ENCODE results near the gene TNXB.
"Not testable (repeated sequence)": the region's sequence is repeated elsewhere in the genome, so short reads cannot be mapped to it uniquely, and the experiment has no call there.

GRCh38 chr6:32004864-32005537, 104.1 kb downstream of the TNXB start:
- not testable (repeated sequence) for TF ChIP-seq POLR2A (IDR thresholded peaks at IDR 0.05; ENCODE audit: low read length); GATA1 (IDR thresholded peaks at IDR 0.05; ENCODE audit: low read depth, low read length)

Data from erythroblast (primary cell).